ENCODE measurements around the gene SSBP3. TPM values are rescaled to one million over a fixed set of nuclear protein-coding genes. Genes with fewer than 3 reads are reported as not detected.

SSBP3 gene
- total and polyA plus RNA-seq, 9 of the 15 experiments (the other 6 are each of a cell fraction or from before 2014, with no cell fraction given), result 8.7 to 108 (median 33.8) TPM

- H3K79me2 ChIP-seq (ENCODE audit: control insufficient read depth, insufficient read depth, low read length), result no peaks in the 10 kb centered on the region
- POLR2A ChIA-PET, result interaction anchor here (0.6 to 2.5 kb wide), 4 partner anchors 17 to 48 kb away, joined by 3 to 14 read pairs (median 4); partner anchors contain the start of genes CYB5RL and MRPL37
- peak overlapping the region in 1 of 2 experiments; percentile 10; a peak in 1 of 4 replicates for H3K9ac ChIP-seq (ENCODE audit: insufficient read depth in 1 of 2, low read depth in 2 of 2, low read length in 2 of 2)
- peaks cover 16% of the 10 kb centered on the region; the same call in 1 of the 3 replicates for H3K36me3 ChIP-seq (ENCODE audit: control insufficient read depth, insufficient read depth, low read length)
- DNase-seq (ENCODE audit: extremely low read depth in 1 of 4, low spot score in 3 of 4) (no peak), ATAC-seq (no peak), FAIRE-seq (no peak)
- CTCF ChIA-PET (ENCODE audit: low intra/inter-chr PET ratio), result no interaction called here
- no peaks in the 10 kb centered on the region for H3K9me3 ChIP-seq (replicated peaks; ENCODE audit: control insufficient read depth, insufficient read depth, low read depth, low read length)
- TF ChIP-seq SNIP1 (IDR thresholded peaks at IDR 0.05; ENCODE audit: low read depth), result no peak
- TF ChIP-seq CHD4 (IDR thresholded peaks at IDR 0.05; ENCODE audit: insufficient read depth, insufficient replicate concordance, low read depth, low read length, poor library complexity, severe bottlenecking), result no peak
- no peak for TF ChIP-seq KDM5B (IDR thresholded peaks at IDR 0.05; ENCODE audit: insufficient replicate concordance, low read depth, low read length)
- TF ChIP-seq CAMTA2 (CRISPR knock-in tag; conservative IDR thresholded peaks at IDR 0.05), result no peak
- no peak for TF ChIP-seq ZFP36 (IDR thresholded peaks at IDR 0.05; ENCODE audit: low read depth, low read length, partially characterized antibody)
- TF ChIP-seq ZBTB5 (IDR thresholded peaks at IDR 0.05), result no peak
- BruUV-seq (replicated peaks), result no TSS peak
- intact Hi-C loops (cut with micrococcal nuclease) (no loop called here), in situ Hi-C loops (cut with MboI) (no loop called here)
- no peaks in the 10 kb centered on the region for H3K4me1 ChIP-seq (replicated peaks in 1 of 2; ENCODE audit: control insufficient read depth in 2 of 2, insufficient read depth in 2 of 2, low read length in 2 of 2)
- 73% methylated on average over 5 of the region's 5 CpGs for WGBS (ENCODE audit: insufficient coverage, low coverage, missing lambda C conversion rate)
- H2AFZ ChIP-seq (ENCODE audit: low read depth, low read length), result no peak overlapping the region
- no peaks in the 10 kb centered on the region for H4K20me1 ChIP-seq (replicated peaks; ENCODE audit: control insufficient read depth, insufficient read depth, low read length)
- H3K4me2 ChIP-seq (ENCODE audit: insufficient read depth, low read length), result no peak overlapping the region
- no peak overlapping the region for H3K4me3 ChIP-seq
- no peak overlapping the region for H3K27ac ChIP-seq (ENCODE audit: extremely low read depth, low read depth, low read length)
- no peaks in the 10 kb centered on the region for H3K9me1 ChIP-seq (ENCODE audit: control insufficient read depth, insufficient read depth, low read length)
- H3K27me3 ChIP-seq (ENCODE audit: control insufficient read depth in 2 of 2, insufficient read depth in 2 of 2, low read length in 2 of 2), result no peaks in the 10 kb centered on the region
Observed at GRCh38 chr1:54180701-54181360, 225.4 kb downstream of the SSBP3 start.
